Testis (tissue), 2 donors: ENCODE measurements around the gene PRRG4.

Experiments
- POLR2A ChIP-seq: fragments of 450-650 bp; IDR thresholded peaks from one replicate; pipeline ENCODE4 v1.6.1; 2017; ENCODE audit warnings: antibody characterized with exemption, mild to moderate bottlenecking, moderate library complexity
- TF ChIP-seq, protein P1 (sequence below), 3 experiments: fragments of 450-650 bp in 2 of 3; fragments of 200-600 bp in 1 of 3; sonication (generic) in 1 of 3; IDR thresholded peaks; one replicate each; pipeline ENCODE4 v1.5.1; 2016 to 2019; ENCODE audit warnings: antibody characterized with exemption in 3 of 3, mild to moderate bottlenecking in 2 of 3, moderate library complexity in 1 of 3

DNA sequence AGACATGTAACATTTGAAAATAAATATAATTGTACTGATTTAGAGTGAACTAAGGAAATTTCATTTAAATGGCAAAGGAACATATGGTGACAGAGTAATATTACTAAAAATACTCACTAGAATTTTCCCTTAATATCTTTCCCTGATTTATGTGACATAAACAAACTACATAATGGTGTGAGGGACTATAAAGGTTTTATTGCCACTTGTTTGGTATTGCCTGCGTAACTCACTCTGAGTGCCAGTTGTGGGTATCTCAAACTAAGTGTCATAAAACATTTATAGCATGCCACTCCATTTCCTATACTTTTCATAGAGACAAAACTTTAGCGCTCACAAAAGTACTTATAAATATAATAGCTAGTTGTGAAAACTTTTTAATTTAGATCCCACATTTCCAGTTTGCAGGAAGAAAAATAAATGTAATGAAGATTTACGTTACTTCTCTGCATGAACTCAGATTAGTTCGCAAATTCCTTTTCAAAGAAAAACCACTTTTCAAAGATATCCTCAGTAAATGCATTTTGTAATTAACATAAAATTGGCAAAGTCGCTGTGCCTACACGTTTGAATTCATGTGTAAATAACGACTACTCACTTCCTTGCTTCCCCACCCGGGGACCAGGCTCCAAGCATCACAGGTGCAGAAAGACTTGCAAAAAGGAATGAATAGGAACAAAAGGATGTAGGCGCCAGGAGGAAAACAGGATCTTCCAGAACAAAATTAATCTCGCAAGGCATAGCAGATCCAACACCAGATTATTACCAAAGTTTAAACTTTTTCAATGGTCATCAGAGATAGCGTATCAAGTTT lies 61.3 kb downstream of the PRRG4 start:
- TF ChIP-seq POLR2A: no peak
- TF ChIP-seq, protein P1, sequence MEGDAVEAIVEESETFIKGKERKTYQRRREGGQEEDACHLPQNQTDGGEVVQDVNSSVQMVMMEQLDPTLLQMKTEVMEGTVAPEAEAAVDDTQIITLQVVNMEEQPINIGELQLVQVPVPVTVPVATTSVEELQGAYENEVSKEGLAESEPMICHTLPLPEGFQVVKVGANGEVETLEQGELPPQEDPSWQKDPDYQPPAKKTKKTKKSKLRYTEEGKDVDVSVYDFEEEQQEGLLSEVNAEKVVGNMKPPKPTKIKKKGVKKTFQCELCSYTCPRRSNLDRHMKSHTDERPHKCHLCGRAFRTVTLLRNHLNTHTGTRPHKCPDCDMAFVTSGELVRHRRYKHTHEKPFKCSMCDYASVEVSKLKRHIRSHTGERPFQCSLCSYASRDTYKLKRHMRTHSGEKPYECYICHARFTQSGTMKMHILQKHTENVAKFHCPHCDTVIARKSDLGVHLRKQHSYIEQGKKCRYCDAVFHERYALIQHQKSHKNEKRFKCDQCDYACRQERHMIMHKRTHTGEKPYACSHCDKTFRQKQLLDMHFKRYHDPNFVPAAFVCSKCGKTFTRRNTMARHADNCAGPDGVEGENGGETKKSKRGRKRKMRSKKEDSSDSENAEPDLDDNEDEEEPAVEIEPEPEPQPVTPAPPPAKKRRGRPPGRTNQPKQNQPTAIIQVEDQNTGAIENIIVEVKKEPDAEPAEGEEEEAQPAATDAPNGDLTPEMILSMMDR (IDR thresholded peaks at IDR 0.05): no peak
